ENCODE measurements around the gene WDR27.

WDR27 gene

DNA sequence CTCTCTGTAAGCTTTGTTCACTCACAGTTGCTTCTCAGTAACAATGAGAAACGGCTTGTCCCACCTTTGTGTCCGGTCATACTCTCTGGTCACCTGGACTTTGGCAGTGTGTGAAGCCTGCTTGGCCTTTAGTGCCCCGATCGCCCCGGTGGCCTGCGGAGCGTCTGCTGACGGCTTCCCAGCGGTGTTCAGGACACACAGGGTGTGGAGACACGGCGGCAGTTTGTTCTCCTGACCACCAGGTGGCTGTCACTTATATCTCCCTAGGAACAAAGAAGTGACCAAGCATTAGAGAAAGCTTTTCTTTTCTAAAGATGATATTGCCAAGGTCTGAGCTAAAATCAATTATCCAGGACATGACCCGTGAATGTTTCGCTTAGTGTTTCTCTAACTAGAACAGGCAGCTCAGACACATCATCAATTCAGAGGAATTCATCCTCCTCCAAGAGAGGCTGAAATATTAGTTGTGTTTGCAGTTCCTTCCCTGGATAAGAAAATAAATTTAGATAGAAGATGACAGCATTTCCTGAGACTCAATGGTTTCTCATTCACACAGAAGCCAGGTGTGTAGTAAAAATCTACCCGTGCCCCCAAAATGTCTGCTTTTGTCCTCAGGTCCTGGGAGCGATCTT lies 280.8 kb downstream of the WDR27 start:
- H3K27ac ChIP-seq (ENCODE audit: low read length), result no peak overlapping the region
- H3K27me3 ChIP-seq (ENCODE audit: insufficient read depth, low read length), result no peaks in the 10 kb centered on the region
- no peaks in the 10 kb centered on the region for H3K36me3 ChIP-seq (ENCODE audit: insufficient read depth, low read depth, low read length)
- peaks cover 3% of the 10 kb centered on the region; the same call in 1 of the 2 replicates for H3K9me3 ChIP-seq (ENCODE audit: insufficient read depth, low read depth, low read length)
- H3K4me3 ChIP-seq (ENCODE audit: low read length), result no peak overlapping the region
- no peak overlapping the region for H3K9ac ChIP-seq (ENCODE audit: low read depth, low read length)
- H3K4me1 ChIP-seq (ENCODE audit: insufficient read depth, low read length), result no peaks in the 10 kb centered on the region

DNA sequence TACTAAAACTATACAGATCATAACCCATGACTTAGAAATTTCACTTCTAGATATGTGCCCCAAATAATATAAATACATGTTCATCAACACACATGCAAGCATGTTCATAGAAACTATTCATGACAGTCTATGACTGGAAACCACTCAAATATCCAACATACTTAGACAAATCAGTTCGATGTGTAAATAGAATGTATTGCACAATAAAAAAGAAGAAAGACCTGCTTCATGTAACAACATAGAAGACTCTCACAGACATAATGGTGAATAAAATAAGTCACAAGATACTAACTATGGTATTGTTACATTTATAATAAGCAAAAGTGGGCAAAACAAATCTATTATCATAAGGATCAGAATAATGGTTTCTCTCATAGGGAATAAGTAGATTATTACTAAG lies 284.7 kb downstream of the WDR27 start:
- Histone ChIP-seq H3K36me3 (ENCODE audit: insufficient read depth, low read depth, low read length) (no peaks in the 10 kb centered on the region), H3K4me1 (ENCODE audit: insufficient read depth, low read length) (no peaks in the 10 kb centered on the region), H3K27me3 (ENCODE audit: insufficient read depth, low read length) (no peaks in the 10 kb centered on the region), H3K9me3 (ENCODE audit: insufficient read depth, low read depth, low read length) (peaks cover 26% of the 10 kb centered on the region), H3K4me3 (ENCODE audit: low read length) (no peak overlapping the region), H3K9ac (ENCODE audit: low read depth, low read length) (no peak overlapping the region), H3K27ac (ENCODE audit: low read length) (no peak overlapping the region)

- H3K9ac ChIP-seq (ENCODE audit: low read depth, low read length), result no peak overlapping the region
- H3K9me3 ChIP-seq (ENCODE audit: insufficient read depth, low read depth, low read length), result peaks cover 30% of the 10 kb centered on the region
- no peak overlapping the region for H3K4me3 ChIP-seq (ENCODE audit: low read length)
- H3K27me3 ChIP-seq (ENCODE audit: insufficient read depth, low read length), result no peaks in the 10 kb centered on the region
- no peak overlapping the region for H3K27ac ChIP-seq (ENCODE audit: low read length)
- no peaks in the 10 kb centered on the region for H3K4me1 ChIP-seq (ENCODE audit: insufficient read depth, low read length)
- H3K36me3 ChIP-seq (ENCODE audit: insufficient read depth, low read depth, low read length), result no peaks in the 10 kb centered on the region
Measured at GRCh38 chr6:169416249-169416648, 285.6 kb downstream of the WDR27 start.

GRCh38 chr6:169415179-169415578 lies 286.6 kb downstream of the WDR27 start:
- Histone ChIP-seq H3K4me1 (ENCODE audit: insufficient read depth, low read length) (no peaks in the 10 kb centered on the region), H3K4me3 (ENCODE audit: low read length) (no peak overlapping the region), H3K36me3 (ENCODE audit: insufficient read depth, low read depth, low read length) (no peaks in the 10 kb centered on the region), H3K27ac (ENCODE audit: low read length) (no peak overlapping the region), H3K9ac (ENCODE audit: low read depth, low read length) (no peak overlapping the region), H3K27me3 (ENCODE audit: insufficient read depth, low read length) (no peaks in the 10 kb centered on the region), H3K9me3 (ENCODE audit: insufficient read depth, low read depth, low read length) (peaks cover 33% of the 10 kb centered on the region)

- no peak overlapping the region for H3K27ac ChIP-seq (ENCODE audit: low read length)
- no peaks in the 10 kb centered on the region for H3K27me3 ChIP-seq (ENCODE audit: insufficient read depth, low read length)
- no peak overlapping the region for H3K4me3 ChIP-seq (ENCODE audit: low read length)
- no peaks in the 10 kb centered on the region for H3K4me1 ChIP-seq (ENCODE audit: insufficient read depth, low read length)
- no peaks in the 10 kb centered on the region for H3K36me3 ChIP-seq (ENCODE audit: insufficient read depth, low read depth, low read length)
- no peak overlapping the region for H3K9ac ChIP-seq (ENCODE audit: low read depth, low read length)
- peaks cover 45% of the 10 kb centered on the region for H3K9me3 ChIP-seq (ENCODE audit: insufficient read depth, low read depth, low read length)
Measured at GRCh38 chr6:169411722-169412121, 290.1 kb downstream of the WDR27 start.

DNA sequence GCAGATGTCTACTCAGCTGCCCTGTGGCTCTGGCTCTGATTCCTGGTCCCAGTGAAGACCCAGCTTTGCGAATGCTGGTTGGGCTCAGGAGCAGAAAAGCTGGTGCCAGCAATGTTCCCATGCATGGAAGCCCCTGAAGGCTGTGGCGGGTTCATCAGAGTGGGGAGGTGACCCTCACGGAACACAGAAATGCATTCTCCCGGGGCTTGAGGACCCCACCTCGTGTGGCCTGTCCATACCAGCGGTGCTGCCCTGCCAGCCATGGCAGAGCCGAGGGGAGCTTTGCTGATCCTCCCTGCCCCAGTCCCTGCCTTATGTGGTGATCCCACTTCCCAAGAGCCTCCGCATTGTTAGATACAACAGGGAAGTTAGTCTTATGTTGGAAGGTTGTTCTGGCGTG lies 290.5 kb downstream of the WDR27 start:
- no peak overlapping the region for H3K27ac ChIP-seq (ENCODE audit: low read length)
- no peak overlapping the region for H3K4me3 ChIP-seq (ENCODE audit: low read length)
- no peak overlapping the region for H3K9ac ChIP-seq (ENCODE audit: low read depth, low read length)
- no peaks in the 10 kb centered on the region for H3K36me3 ChIP-seq (ENCODE audit: insufficient read depth, low read depth, low read length)
- peaks cover 45% of the 10 kb centered on the region for H3K9me3 ChIP-seq (ENCODE audit: insufficient read depth, low read depth, low read length)
- H3K27me3 ChIP-seq (ENCODE audit: insufficient read depth, low read length), result no peaks in the 10 kb centered on the region
- H3K4me1 ChIP-seq (ENCODE audit: insufficient read depth, low read length), result no peaks in the 10 kb centered on the region

DNA sequence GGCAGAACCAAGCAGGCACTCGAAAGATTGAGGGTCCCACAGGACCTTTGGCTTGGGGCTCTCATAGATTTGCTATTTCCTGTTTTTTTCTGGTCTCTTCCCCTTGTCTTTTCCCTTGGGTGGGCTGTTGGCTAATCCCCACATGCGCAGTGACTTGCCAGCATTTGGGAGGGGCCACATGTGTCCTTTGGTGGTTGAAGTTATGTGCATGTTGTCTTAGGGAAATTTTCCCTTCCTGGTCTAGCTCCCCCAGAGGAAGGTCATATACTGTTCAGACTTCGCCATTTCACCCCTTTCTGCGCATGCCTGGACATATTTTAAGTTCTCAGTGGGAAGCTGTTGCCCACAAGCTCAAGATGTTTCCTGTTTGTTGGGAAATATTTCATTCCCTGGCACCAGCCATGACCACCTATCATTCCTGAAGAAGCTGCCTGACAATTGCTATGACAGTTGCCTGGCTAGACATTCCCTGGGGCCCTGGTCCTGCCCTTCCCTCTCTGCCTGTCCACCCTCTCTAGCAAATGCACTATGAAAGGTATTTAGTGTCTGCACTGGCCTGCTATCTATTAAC lies 292.0 kb downstream of the WDR27 start:
- peaks cover 37% of the 10 kb centered on the region for H3K9me3 ChIP-seq (ENCODE audit: insufficient read depth, low read depth, low read length)
- no peak overlapping the region for H3K27ac ChIP-seq (ENCODE audit: low read length)
- H3K4me1 ChIP-seq (ENCODE audit: insufficient read depth, low read length), result no peaks in the 10 kb centered on the region
- H3K9ac ChIP-seq (ENCODE audit: low read depth, low read length), result no peak overlapping the region
- no peak overlapping the region for H3K4me3 ChIP-seq (ENCODE audit: low read length)
- H3K36me3 ChIP-seq (ENCODE audit: insufficient read depth, low read depth, low read length), result no peaks in the 10 kb centered on the region
- no peaks in the 10 kb centered on the region for H3K27me3 ChIP-seq (ENCODE audit: insufficient read depth, low read length)

DNA sequence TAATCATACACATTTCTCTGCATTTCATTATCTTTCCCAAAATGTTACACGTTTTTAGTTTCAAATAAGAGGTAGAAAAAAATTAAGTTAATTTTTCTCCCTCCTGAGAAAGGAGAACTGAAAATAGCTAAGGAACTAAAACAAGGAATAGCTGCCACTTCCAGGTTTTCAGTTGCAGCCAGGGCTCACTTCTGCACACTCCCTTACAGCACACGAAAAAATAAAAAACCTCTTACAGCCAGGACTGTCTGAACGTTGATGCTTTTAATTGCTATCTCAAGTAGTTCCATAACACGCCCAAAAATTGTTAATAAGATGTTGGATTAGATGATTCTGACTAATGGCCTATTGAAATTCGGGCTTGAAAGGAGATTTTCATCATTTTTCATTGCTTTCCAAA lies 294.5 kb downstream of the WDR27 start:
- no peaks in the 10 kb centered on the region for H3K4me1 ChIP-seq (ENCODE audit: insufficient read depth, low read length)
- peaks cover 22% of the 10 kb centered on the region for H3K9me3 ChIP-seq (ENCODE audit: insufficient read depth, low read depth, low read length)
- H3K27ac ChIP-seq (ENCODE audit: low read length), result no peak overlapping the region
- no peak overlapping the region for H3K4me3 ChIP-seq (ENCODE audit: low read length)
- no peak overlapping the region for H3K9ac ChIP-seq (ENCODE audit: low read depth, low read length)
- H3K36me3 ChIP-seq (ENCODE audit: insufficient read depth, low read depth, low read length), result no peaks in the 10 kb centered on the region
- H3K27me3 ChIP-seq (ENCODE audit: insufficient read depth, low read length), result no peaks in the 10 kb centered on the region

Measured in iPS-20b (cell line).